22Rv1 (cell line): ENCODE measurements around the gene WDR64.

Experiments
- ZFX ChIP-seq: fragments of 450-650 bp; IDR thresholded peaks from 2 replicates; pipeline ENCODE4 v1.6.1; 2017; ENCODE audit warnings: antibody characterized with exemption, borderline replicate concordance
- TF ChIP-seq, protein P1 (sequence below): fragments of 450-650 bp; IDR thresholded peaks from 2 replicates; pipeline ENCODE4 v1.5.1; 2017; ENCODE audit warnings: mild to moderate bottlenecking

DNA sequence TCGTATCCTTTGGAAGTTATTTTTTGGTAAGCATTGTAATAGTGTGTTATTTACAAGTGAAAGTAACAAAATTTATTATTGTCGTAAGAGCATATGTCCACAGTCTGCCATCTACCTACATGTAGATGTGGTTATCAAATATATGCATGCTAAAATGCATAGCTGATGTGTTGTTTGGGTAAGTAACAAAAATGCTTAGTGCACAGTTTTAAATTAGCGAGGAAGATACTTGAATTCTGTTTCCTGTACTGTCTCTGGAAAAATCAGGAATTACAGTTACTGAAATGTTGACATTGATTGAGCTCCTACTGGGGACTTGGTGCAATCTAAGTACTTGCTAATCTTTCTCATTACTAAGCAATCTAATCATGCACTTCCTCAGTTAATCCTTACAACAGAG is 14.3 kb downstream of the WDR64 start:
- TF ChIP-seq, protein P1, sequence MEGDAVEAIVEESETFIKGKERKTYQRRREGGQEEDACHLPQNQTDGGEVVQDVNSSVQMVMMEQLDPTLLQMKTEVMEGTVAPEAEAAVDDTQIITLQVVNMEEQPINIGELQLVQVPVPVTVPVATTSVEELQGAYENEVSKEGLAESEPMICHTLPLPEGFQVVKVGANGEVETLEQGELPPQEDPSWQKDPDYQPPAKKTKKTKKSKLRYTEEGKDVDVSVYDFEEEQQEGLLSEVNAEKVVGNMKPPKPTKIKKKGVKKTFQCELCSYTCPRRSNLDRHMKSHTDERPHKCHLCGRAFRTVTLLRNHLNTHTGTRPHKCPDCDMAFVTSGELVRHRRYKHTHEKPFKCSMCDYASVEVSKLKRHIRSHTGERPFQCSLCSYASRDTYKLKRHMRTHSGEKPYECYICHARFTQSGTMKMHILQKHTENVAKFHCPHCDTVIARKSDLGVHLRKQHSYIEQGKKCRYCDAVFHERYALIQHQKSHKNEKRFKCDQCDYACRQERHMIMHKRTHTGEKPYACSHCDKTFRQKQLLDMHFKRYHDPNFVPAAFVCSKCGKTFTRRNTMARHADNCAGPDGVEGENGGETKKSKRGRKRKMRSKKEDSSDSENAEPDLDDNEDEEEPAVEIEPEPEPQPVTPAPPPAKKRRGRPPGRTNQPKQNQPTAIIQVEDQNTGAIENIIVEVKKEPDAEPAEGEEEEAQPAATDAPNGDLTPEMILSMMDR = no peak
- no peak for TF ChIP-seq ZFX
